Body of pancreas (tissue), 4 donors: ENCODE results near the gene AGPAT3. TPM values are rescaled to one million over a fixed set of nuclear protein-coding genes. Genes with fewer than 3 reads are reported as not detected.

Experiments
- ATAC-seq: fragments of 150-250 bp; one replicate; pipeline ENCODE4 v1.9.1; 2016
- DNase-seq, 4 donors: peaks; one replicate each; pipeline ENCODE4 v3.0.0-alpha.2; 2019
- H3K27ac ChIP-seq, 4 donors: fragments of 200-600 bp; sonication (generic); 1 replicate in 3 of 4; 2 replicates in 1 of 4; pipeline versions ENCODE4 v1.5.1 to v1.6.1; 2016 to 2019; ENCODE audit warnings: mild to moderate bottlenecking in 1 of 4, mixed read lengths in 1 of 4, moderate library complexity in 1 of 4
- H3K27me3 ChIP-seq, 2 donors: fragments of 200-600 bp; sonication (generic); one replicate each; pipeline ENCODE4 v1.6.0; 2016; ENCODE audit warnings: mild to moderate bottlenecking in 1 of 2
- H3K36me3 ChIP-seq, 2 donors: fragments of 200-600 bp; sonication (generic); replicated peaks in 1 of 2; 2 replicates each; pipeline ENCODE4 v1.5.1; 2016; ENCODE audit warnings: low read depth in 2 of 2; ENCODE audit not compliant: insufficient read depth in 1 of 2
- H3K4me1 ChIP-seq: fragments of 200-600 bp; sonication (generic); one replicate; pipeline ENCODE4 v1.6.0; 2016
- H3K4me3 ChIP-seq, 2 donors: fragments of 200-600 bp; sonication (generic); 1 replicate in 1 of 2; 2 replicates in 1 of 2; pipeline ENCODE4 v1.5.1; 2016 to 2019
- H3K9me3 ChIP-seq, 3 donors: fragments of 200-600 bp; sonication (generic); 1 replicate in 2 of 3; 2 replicates in 1 of 3; pipeline ENCODE4 v1.5.1; 2016
- POLR2A ChIP-seq, 3 donors: fragments of 450-650 bp; IDR thresholded peaks; one replicate each; pipeline ENCODE4 v1.6.1; 2016; ENCODE audit warnings: antibody characterized with exemption in 3 of 3, mild to moderate bottlenecking in 2 of 3
- WGBS, 2 donors: methylation state at CpG; one replicate each; pipeline ENCODE4 v1.1.5; 2017; 5-methylcytosine and 5-hydroxymethylcytosine counted together
- intact Hi-C: fragments of 100-400 bp; cut with DNase I; formaldehyde crosslinking; loops from one replicate; pipeline ENCODE4 v1.15.1; 2023
- total RNA-seq, 2 donors: library from RNA; depleted of rRNA; stranded (reverse); fragments of >200 nt; gene quantifications; one replicate each; pipeline ENCODE4 v1.1.0, GENCODE V29; 2016
- TF ChIP-seq, protein P1 (sequence below), 7 experiments: fragments of 450-650 bp in 4 of 7; fragments of 200-600 bp in 3 of 7; sonication (generic) in 3 of 7; IDR thresholded peaks; one replicate each; pipeline ENCODE4 v1.5.1; 2016 to 2019; ENCODE audit warnings: antibody characterized with exemption in 7 of 7

The AGPAT3 gene
- total RNA-seq, 2 donors from 2014 or later: 21.8 to 39.2 TPM

DNA sequence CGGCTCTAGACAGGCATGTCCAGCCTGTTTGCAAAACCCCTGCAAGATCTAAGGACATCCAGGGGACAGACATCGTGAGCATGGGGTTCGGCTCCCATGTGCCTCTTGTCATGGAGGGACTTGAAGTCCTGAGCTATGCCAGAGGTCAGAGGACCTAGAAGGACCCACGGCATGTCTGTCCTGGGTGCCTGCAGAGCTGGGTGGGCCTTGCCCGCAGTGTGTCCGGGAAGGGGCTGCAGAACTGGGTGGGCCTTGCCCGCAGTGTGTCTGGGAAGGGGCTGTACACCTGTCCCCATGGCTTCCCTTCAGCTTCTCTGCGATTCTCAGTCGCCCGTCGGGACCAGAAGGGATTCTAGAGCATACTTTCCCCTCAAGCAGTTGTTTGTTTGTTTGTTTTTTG is 127.1 kb downstream of the AGPAT3 start:
- DNase-seq (no peak), ATAC-seq (no peak)
- Histone ChIP-seq H3K27ac (no peak overlapping the region), H3K4me3 (no peak overlapping the region), H3K27me3 (no peaks in the 10 kb centered on the region), H3K4me1 (no peaks in the 10 kb centered on the region), H3K9me3 (no peaks in the 10 kb centered on the region), H3K36me3 (no peaks in the 10 kb centered on the region)
- intact Hi-C loops: no loop called here
- 74 to 81% methylated on average over 4 to 11 of the region's 11 CpGs for WGBS, 2 donors
- TF ChIP-seq, protein P1, sequence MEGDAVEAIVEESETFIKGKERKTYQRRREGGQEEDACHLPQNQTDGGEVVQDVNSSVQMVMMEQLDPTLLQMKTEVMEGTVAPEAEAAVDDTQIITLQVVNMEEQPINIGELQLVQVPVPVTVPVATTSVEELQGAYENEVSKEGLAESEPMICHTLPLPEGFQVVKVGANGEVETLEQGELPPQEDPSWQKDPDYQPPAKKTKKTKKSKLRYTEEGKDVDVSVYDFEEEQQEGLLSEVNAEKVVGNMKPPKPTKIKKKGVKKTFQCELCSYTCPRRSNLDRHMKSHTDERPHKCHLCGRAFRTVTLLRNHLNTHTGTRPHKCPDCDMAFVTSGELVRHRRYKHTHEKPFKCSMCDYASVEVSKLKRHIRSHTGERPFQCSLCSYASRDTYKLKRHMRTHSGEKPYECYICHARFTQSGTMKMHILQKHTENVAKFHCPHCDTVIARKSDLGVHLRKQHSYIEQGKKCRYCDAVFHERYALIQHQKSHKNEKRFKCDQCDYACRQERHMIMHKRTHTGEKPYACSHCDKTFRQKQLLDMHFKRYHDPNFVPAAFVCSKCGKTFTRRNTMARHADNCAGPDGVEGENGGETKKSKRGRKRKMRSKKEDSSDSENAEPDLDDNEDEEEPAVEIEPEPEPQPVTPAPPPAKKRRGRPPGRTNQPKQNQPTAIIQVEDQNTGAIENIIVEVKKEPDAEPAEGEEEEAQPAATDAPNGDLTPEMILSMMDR (IDR thresholded peaks at IDR 0.05): no peak
- TF ChIP-seq POLR2A (IDR thresholded peaks at IDR 0.05): no peak

DNA sequence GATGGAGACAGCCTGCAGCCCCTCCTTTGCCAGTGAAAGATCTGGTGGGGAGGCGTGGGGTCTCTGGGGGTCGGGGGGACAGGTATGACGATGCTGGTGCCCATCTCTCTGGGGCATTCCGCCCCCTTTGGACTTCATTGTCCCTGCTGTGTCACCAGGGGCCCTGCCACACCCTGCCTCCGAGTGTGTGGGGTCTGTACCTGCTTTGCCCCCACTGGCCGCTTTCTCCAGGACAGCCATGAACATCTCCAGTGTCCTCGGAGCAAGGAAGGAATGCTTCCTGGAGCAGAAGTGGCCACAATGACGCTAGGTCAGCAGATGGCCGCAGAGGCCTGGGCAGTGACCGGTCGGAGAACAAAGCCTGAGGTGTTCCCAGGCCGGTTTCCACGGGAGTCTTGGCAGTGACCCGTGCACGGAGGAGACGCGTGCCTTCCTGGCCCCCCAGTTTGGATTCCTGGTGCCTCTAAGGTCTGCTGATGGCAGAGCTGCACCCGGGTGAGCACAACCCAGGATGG is 128.5 kb downstream of the AGPAT3 start:
- Histone ChIP-seq H3K4me3 (no peak overlapping the region), H3K27ac (no peak overlapping the region), H3K36me3 (no peaks in the 10 kb centered on the region), H3K9me3 (no peaks in the 10 kb centered on the region), H3K4me1 (no peaks in the 10 kb centered on the region), H3K27me3 (no peaks in the 10 kb centered on the region)
- no peak for TF ChIP-seq POLR2A (IDR thresholded peaks at IDR 0.05)
- TF ChIP-seq, protein P1 (IDR thresholded peaks at IDR 0.05): no peak
- ATAC-seq: no peak
- DNase-seq: no peak
- intact Hi-C loops: no loop called here
- WGBS, 2 donors: 58 to 65% methylated on average over 17 to 18 of the region's 18 CpGs

DNA sequence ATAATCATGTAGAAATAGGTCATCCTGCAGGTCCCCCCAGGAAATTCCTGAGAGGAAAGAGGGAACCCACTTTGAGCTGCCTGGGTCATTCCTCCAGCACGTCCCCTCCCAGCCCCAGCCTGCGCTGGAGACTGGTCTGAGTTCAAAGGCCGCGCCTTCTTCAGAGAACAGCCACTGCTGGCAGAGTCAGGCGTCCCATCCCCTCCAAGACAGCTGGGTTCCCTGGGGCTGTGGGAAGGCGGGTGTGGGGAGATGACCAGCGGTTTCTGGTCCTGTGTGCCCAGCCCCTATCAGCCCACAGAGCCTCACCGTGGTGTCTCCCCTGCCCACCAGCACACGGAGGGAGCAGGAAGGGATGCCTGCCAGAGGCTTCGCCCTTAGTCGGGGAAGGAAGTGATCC is 129.1 kb downstream of the AGPAT3 start:
- 62 to 64% methylated on average over 10 to 11 of the region's 11 CpGs for WGBS, 2 donors

DNA sequence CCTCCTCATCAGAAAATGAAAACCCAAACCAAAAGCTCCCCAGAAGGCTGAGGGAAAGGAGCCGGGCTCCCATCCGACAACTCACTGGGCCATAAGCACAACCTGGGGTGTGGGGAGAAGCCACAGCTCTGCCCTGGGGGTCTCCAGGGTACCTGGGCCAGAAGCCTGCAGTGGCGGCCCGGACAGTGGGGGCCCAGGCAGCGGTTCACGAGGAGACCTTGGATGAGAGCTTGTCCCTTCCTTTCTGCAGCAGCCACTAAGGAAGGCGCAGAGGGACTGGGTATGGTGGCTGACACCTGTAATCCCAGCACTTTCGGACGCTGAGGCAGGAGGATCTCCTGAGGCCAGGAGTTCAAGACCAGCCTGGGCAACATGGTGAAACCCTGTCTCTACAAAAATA is 129.6 kb downstream of the AGPAT3 start:
- Histone ChIP-seq H3K27ac (no peak overlapping the region), H3K27me3 (no peaks in the 10 kb centered on the region), H3K4me3 (no peak overlapping the region), H3K9me3 (no peaks in the 10 kb centered on the region), H3K36me3 (no peaks in the 10 kb centered on the region), H3K4me1 (no peaks in the 10 kb centered on the region)
- TF ChIP-seq, protein P1 (IDR thresholded peaks at IDR 0.05): no peak
- no peak for TF ChIP-seq POLR2A (IDR thresholded peaks at IDR 0.05)
- DNase-seq (no peak), ATAC-seq (no peak)
- 70 to 95% methylated on average over 7 of the region's 9 CpGs for WGBS, 2 donors
- intact Hi-C loops: no loop called here

More for the DNA sequence above, 129.1 kb downstream of the AGPAT3 start:
- DNase-seq (no peak), ATAC-seq (no peak)
- Histone ChIP-seq H3K9me3 (no peaks in the 10 kb centered on the region), H3K27me3 (no peaks in the 10 kb centered on the region), H3K27ac (no peak overlapping the region), H3K4me1 (no peaks in the 10 kb centered on the region), H3K36me3 (no peaks in the 10 kb centered on the region), H3K4me3 (no peak overlapping the region)
- intact Hi-C loops: no loop called here
- TF ChIP-seq, protein P1 (IDR thresholded peaks at IDR 0.05): no peak
- no peak for TF ChIP-seq POLR2A (IDR thresholded peaks at IDR 0.05)

DNA sequence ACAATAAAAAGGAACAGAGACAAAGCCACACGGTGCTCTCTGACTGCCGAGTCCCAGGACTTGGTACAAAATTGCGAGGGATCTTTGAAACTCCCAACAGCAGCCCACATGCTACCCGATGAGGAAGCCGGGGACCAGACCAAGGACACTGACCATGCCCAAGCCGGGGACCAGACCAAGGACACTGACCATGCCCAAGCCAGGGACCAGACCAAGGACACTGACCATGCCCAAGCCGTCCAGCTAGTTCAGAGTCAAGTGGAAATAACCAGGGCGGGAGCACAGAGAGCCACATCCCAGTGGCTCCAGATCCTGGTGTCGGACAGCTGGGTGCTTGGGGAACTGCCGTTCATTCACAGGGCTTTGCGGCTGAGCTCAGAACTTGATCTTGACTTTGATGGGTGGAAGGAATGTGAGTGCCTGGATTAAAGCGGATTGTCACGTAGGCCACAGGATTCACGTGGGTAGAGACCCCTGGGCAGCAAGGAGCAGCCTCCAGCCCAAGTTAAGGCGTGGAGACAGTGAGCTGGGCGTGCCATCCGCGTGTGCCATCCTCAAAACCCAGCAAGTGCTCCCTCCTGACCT is 130.6 kb downstream of the AGPAT3 start:
- intact Hi-C loops: no loop called here
- no peak for DNase-seq
- TF ChIP-seq, protein P1 (IDR thresholded peaks at IDR 0.05): no peak
- TF ChIP-seq POLR2A (IDR thresholded peaks at IDR 0.05): no peak
- ATAC-seq: no peak
- Histone ChIP-seq H3K27me3 (no peaks in the 10 kb centered on the region), H3K9me3 (no peaks in the 10 kb centered on the region), H3K4me3 (no peak overlapping the region), H3K4me1 (no peaks in the 10 kb centered on the region), H3K27ac (no peak overlapping the region), H3K36me3 (no peaks in the 10 kb centered on the region)
- 75 to 76% methylated on average over 4 to 18 of the region's 18 CpGs for WGBS, 2 donors
